GM11168 (cell line): ENCODE measurements around the gene OPTC.

Source experiments
- in situ Hi-C: fragments of 300-500 bp; cut with MboI; formaldehyde crosslinking; loops from one replicate; pipeline ENCODE4 v1.12.0; 2022; ENCODE audit warnings: low sequenced_read_pairs; ENCODE audit not compliant: unreplicated experiment

OPTC gene

GRCh38 chr1:203553496-203553895, 59.5 kb downstream of the OPTC start:
- in situ Hi-C loops: no loop called here

- in situ Hi-C loops: no loop called here
Observed at GRCh38 chr1:203554071-203554470, 60.1 kb downstream of the OPTC start.

GRCh38 chr1:203555076-203555475, 61.1 kb downstream of the OPTC start:
- in situ Hi-C loops: no loop called here

GRCh38 chr1:203555511-203556046, 61.6 kb downstream of the OPTC start:
- in situ Hi-C loops: no loop called here

- in situ Hi-C loops: no loop called here
Observed at GRCh38 chr1:203556047-203556851, 62.3 kb downstream of the OPTC start.

GRCh38 chr1:203557390-203557789, 63.4 kb downstream of the OPTC start:
- in situ Hi-C loops: no loop called here

GRCh38 chr1:203558064-203558760, 64.3 kb downstream of the OPTC start:
- in situ Hi-C loops: no loop called here
